ENCODE data around the gene CACNA1A.

CACNA1A gene

DNA sequence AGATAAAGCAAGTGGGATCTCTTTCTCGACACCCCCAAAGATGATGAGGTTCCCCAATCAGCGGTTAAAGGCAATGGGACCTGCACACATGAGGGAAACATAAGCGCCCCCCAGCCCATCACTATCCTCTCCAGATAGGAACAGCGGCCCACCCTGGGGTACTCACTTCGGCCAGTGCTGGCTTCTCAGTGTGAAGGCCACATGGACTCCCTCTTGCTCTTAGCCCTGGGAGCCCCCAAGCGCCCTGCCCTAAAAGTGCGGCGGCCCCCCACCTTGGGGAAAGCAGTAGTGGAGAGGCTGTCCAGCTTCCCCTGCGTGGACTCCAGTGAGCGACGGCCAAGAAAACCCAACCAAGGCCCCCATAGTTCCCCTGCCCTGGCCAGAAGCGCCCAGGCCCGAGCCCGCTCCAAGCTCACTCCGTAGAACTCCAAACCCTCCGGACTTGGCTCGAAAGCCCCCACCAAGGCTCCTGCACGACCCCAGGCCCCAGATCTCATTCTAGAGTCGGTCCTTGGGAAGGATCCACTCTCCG lies 1.0 kb downstream of the CACNA1A start:
- H3K4me3 ChIP-seq (ENCODE audit: low read depth, low read length): no peak overlapping the region
- peaks cover 33% of the 10 kb centered on the region for H3K27me3 ChIP-seq (replicated peaks)
- no peaks in the 10 kb centered on the region for H3K36me3 ChIP-seq (replicated peaks)
- in situ Hi-C loops (cut with HindIII; ENCODE audit: low pct_ligation_motif_present, low sequenced_read_pairs): no loop called here
- no peak overlapping the region for H3K27ac ChIP-seq
- TF ChIP-seq, protein P1, sequence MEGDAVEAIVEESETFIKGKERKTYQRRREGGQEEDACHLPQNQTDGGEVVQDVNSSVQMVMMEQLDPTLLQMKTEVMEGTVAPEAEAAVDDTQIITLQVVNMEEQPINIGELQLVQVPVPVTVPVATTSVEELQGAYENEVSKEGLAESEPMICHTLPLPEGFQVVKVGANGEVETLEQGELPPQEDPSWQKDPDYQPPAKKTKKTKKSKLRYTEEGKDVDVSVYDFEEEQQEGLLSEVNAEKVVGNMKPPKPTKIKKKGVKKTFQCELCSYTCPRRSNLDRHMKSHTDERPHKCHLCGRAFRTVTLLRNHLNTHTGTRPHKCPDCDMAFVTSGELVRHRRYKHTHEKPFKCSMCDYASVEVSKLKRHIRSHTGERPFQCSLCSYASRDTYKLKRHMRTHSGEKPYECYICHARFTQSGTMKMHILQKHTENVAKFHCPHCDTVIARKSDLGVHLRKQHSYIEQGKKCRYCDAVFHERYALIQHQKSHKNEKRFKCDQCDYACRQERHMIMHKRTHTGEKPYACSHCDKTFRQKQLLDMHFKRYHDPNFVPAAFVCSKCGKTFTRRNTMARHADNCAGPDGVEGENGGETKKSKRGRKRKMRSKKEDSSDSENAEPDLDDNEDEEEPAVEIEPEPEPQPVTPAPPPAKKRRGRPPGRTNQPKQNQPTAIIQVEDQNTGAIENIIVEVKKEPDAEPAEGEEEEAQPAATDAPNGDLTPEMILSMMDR (IDR thresholded peaks at IDR 0.05; ENCODE audit: low read depth, low read length, missing control alignments): no peak
- no peak for DNase-seq

DNA sequence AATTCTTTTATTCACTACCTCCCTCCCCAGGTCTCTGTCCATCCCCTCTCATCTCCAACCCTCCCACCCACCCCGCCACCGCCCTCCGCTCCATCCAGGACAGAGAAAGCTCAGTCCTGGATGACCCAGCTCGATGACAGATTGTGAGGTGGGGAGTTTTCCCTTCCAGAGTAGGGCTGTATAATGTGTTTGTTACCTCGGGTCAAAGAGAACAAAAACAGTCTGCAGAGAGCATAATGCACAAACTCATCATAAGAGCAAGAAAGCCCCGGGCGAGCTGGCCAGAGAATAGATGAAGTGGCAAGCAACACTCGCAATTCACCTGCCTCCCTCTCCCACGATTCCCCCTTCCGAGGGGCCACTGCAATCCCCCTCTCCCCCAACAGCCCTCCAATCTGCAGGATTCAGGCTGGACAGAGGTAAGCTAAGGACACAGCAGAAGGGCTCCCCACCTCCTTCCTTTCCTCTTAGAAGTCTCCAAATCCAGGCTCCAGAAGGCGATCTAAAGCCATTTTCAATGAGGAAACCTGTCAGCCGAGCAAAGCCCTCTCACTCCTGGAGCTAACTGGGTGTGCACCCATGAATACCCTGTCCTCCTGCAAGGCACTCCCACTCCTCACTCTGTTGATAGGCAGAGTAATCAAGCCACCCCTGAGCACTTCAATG lies 2.6 kb downstream of the CACNA1A start:
- no peak for DNase-seq
- Histone ChIP-seq H3K36me3 (replicated peaks) (no peaks in the 10 kb centered on the region), H3K27ac (no peak overlapping the region), H3K4me3 (ENCODE audit: low read depth, low read length) (no peak overlapping the region), H3K27me3 (replicated peaks) (peaks cover 31% of the 10 kb centered on the region)
- in situ Hi-C loops (cut with HindIII; ENCODE audit: low pct_ligation_motif_present, low sequenced_read_pairs): no loop called here
- TF ChIP-seq, protein P1 (IDR thresholded peaks at IDR 0.05; ENCODE audit: low read depth, low read length, missing control alignments): no peak

DNA sequence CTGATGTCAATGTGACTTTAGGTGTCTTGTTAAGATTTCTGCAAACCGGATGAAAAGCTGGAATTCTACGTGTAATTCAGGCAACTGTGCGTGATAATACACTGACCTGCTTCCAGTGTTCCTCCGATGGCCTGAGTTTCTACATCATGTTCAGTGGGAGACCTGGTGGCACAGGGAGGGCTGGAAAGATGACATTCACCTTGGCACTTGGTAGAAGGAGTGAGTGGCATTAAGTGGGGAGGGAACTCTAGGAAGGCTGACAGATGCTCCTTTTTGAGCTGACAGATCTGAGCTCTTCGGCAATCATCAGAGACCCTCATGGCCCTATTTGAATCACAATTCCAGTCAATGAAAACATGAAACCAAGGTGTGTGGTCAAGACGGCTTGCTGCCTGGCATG lies 4.0 kb downstream of the CACNA1A start:
- TF ChIP-seq, protein P1 (IDR thresholded peaks at IDR 0.05; ENCODE audit: low read depth, low read length, missing control alignments): no peak
- Histone ChIP-seq H3K27ac (no peak overlapping the region), H3K27me3 (replicated peaks) (peaks cover 20% of the 10 kb centered on the region), H3K4me3 (ENCODE audit: low read depth, low read length) (no peak overlapping the region), H3K36me3 (replicated peaks) (no peaks in the 10 kb centered on the region)
- DNase-seq: no peak
- in situ Hi-C loops (cut with HindIII; ENCODE audit: low pct_ligation_motif_present, low sequenced_read_pairs): no loop called here

DNA sequence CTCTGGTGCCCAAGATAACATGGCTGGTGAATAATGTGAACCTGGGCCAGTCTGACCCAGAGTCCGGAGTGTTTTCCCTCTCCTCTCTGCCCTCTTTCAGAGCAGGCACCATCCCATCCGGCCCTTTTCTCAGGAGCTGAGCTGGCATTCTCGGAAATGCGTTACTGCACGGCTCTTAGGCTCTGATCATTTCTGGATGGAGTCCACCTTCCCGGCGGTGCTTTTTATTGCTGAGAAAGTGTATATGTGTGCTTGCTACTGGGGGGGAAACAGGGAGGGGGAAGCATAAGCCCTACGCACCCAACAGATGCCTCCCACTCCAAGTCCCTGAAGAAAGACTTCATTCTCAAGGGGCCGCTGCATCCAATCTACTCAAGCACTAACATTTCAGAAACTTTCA lies 6.6 kb downstream of the CACNA1A start:
- Histone ChIP-seq H3K4me3 (ENCODE audit: low read depth, low read length) (no peak overlapping the region), H3K27me3 (replicated peaks) (peaks cover 6% of the 10 kb centered on the region), H3K27ac (no peak overlapping the region), H3K36me3 (replicated peaks) (no peaks in the 10 kb centered on the region)
- in situ Hi-C loops (cut with HindIII; ENCODE audit: low pct_ligation_motif_present, low sequenced_read_pairs): no loop called here
- TF ChIP-seq, protein P1 (IDR thresholded peaks at IDR 0.05; ENCODE audit: low read depth, low read length, missing control alignments): no peak
- DNase-seq: no peak

DNA sequence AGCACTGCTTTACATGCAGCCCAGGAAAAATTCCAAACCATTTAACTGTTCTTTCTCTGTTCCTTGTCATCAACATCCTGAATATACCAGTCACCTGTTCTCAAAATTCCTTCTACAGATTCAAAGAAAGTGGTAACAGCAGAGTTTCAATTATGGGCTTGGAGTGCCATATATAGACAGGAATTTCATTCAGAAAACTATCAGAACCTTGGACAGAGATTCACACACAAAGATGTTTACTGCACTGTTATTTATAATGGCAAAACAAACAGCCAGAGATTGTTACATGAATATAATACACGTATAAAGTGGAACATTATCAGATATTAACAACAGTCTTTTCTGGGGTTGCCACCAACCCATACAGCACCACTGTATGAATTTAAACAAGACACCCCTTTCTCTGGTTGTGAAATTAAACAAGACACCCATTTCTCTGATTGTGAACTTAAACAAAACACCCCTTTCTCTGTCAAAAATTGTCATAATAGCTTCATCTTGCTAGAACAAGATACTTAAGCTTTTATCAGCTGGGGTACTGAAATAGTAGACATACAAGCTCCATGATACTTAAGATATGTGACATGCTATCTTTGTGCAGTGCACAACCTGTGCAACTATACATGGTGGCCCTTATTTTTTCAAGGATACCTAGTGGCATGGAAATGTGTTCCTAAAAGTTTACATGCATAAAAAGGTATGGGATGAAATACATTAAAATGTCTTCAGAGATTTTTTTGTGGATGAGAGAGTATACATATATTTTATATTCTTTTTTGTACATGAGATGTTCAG lies 12.6 kb downstream of the CACNA1A start:
- H3K27me3 ChIP-seq (replicated peaks): no peaks in the 10 kb centered on the region
- in situ Hi-C loops (cut with HindIII; ENCODE audit: low pct_ligation_motif_present, low sequenced_read_pairs): no loop called here
- no peak overlapping the region for H3K27ac ChIP-seq
- DNase-seq: no peak
- no peaks in the 10 kb centered on the region for H3K36me3 ChIP-seq (replicated peaks)
- H3K4me3 ChIP-seq (ENCODE audit: low read depth, low read length): no peak overlapping the region
- TF ChIP-seq, protein P1 (IDR thresholded peaks at IDR 0.05; ENCODE audit: low read depth, low read length, missing control alignments): no peak

All from brain microvascular endothelial cell (primary cell).